Measurements from ENCODE around the gene SCD5. TPM values are rescaled to one million over a fixed set of nuclear protein-coding genes. Genes with fewer than 3 reads are reported as not detected.

The SCD5 gene
- total RNA-seq, 1 experiment from 2014 or later, result 16.3 TPM

- Mint-ChIP-seq H3K27me3 (ENCODE audit: unreplicated experiment) (no peaks in the 10 kb centered on the region), H3K36me3 (ENCODE audit: insufficient read depth, unreplicated experiment) (no peaks in the 10 kb centered on the region), H3K4me3 (ENCODE audit: low read depth, unreplicated experiment) (no peak overlapping the region), H3K9me3 (ENCODE audit: low read depth, unreplicated experiment) (no peaks in the 10 kb centered on the region), H3K4me1 (ENCODE audit: low read depth, unreplicated experiment) (peaks cover 10% of the 10 kb centered on the region), H3K27ac (ENCODE audit: unreplicated experiment) (no peak overlapping the region)
- TF ChIP-seq CTCF (IDR thresholded peaks at IDR 0.05; ENCODE audit: unreplicated experiment), result no peak
- intact Hi-C loops (cut with micrococcal nuclease; ENCODE audit: unreplicated experiment), result no loop called here
- CTCF ChIA-PET, result no interaction called here
- no TSS peak for BruUV-seq (replicated peaks)
- DNase-seq, result no peak
Observed at GRCh38 chr4:82678051-82678450, 120.5 kb downstream of the SCD5 start.

DNA sequence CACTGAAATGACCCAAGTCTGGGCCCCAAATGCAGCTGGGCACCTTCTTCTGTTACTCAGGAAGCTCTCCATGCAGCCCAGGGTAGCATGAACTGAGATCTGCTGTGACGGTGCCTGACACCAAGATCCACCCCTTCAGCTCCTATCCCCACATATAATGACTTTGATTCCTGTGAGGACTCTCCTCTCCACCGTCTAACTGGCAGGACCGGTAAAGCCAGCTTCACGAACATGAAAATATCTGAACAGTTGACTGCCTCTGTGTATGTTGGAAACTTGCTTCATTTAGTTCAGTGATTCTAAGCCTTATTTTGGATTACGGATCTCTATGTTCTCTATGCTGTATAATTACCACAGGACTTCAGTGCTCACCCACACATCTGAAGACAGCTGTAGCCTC, 121.3 kb downstream of the SCD5 start:
- Mint-ChIP-seq H3K27ac (ENCODE audit: unreplicated experiment) (no peak overlapping the region), H3K9me3 (ENCODE audit: low read depth, unreplicated experiment) (no peaks in the 10 kb centered on the region), H3K27me3 (ENCODE audit: unreplicated experiment) (no peaks in the 10 kb centered on the region), H3K36me3 (ENCODE audit: insufficient read depth, unreplicated experiment) (no peaks in the 10 kb centered on the region), H3K4me3 (ENCODE audit: low read depth, unreplicated experiment) (no peak overlapping the region), H3K4me1 (ENCODE audit: low read depth, unreplicated experiment) (peaks cover 10% of the 10 kb centered on the region)
- CTCF ChIA-PET, result interaction anchor here (0.6 kb wide), 2 partner anchors 24 to 47 kb away, joined by 3 read pairs; no protein-coding TSS in a partner anchor
- BruUV-seq (replicated peaks), result no TSS peak
- DNase-seq, result peak; percentile 43
- TF ChIP-seq CTCF (IDR thresholded peaks at IDR 0.05; ENCODE audit: unreplicated experiment), result no peak
- intact Hi-C loops (cut with micrococcal nuclease; ENCODE audit: unreplicated experiment), result no loop called here

- no peak for DNase-seq
- CTCF ChIA-PET, result interaction anchor here (0.5 kb wide), 1 partner anchor 10 kb away, joined by 5 read pairs; no protein-coding TSS in a partner anchor
- Mint-ChIP-seq H3K36me3 (ENCODE audit: insufficient read depth, unreplicated experiment) (no peaks in the 10 kb centered on the region), H3K4me1 (ENCODE audit: low read depth, unreplicated experiment) (no peaks in the 10 kb centered on the region), H3K9me3 (ENCODE audit: low read depth, unreplicated experiment) (no peaks in the 10 kb centered on the region), H3K27me3 (ENCODE audit: unreplicated experiment) (no peaks in the 10 kb centered on the region), H3K4me3 (ENCODE audit: low read depth, unreplicated experiment) (no peak overlapping the region), H3K27ac (ENCODE audit: unreplicated experiment) (no peak overlapping the region)
- no TSS peak for BruUV-seq (replicated peaks)
- intact Hi-C loops (cut with micrococcal nuclease; ENCODE audit: unreplicated experiment), result no loop called here
- no peak for TF ChIP-seq CTCF (IDR thresholded peaks at IDR 0.05; ENCODE audit: unreplicated experiment)
Observed at GRCh38 chr4:82667761-82668480, 130.7 kb downstream of the SCD5 start.

DNA sequence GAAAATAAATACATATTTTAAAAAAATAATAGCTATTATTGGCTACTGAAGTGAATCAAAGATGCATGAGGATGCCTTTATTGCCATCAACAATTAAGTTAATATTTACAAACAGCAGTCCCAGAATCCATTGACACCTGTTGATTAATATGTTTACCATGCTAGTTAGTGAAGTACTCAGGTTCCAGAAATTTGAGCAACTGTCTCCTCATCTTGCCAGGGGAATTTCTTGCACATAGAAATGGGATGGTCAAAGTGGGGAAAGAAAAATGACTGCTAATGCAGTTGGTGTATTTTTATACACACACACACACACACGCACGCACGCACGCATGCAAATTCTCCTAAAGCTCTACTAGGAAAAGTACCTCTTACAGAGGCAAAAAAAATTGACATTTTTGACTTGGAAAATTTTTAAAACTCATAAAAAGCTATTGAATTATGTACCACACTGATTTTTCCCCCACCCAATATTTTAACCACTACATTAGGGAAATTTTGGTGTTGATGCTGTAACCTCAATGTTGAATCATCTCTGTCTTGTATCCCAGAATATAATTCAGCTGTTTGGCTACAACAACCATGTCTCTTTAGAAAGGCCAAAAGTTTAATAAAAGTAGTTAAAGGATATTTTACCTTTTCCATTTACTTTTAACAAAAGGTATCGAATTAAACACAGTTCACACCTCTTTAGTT, 131.5 kb downstream of the SCD5 start:
- H3K9me3 Mint-ChIP-seq (ENCODE audit: low read depth, unreplicated experiment), result no peaks in the 10 kb centered on the region
- H3K36me3 Mint-ChIP-seq (ENCODE audit: insufficient read depth, unreplicated experiment), result no peaks in the 10 kb centered on the region
- DNase-seq, result no peak
- intact Hi-C loops (cut with micrococcal nuclease; ENCODE audit: unreplicated experiment), result no loop called here
- no TSS peak for BruUV-seq (replicated peaks)
- CTCF ChIA-PET, result interaction anchor here (0.7 kb wide), 1 partner anchor 1837 kb away, joined by 5 read pairs; no protein-coding TSS in a partner anchor
- no peak overlapping the region for H3K4me3 Mint-ChIP-seq (ENCODE audit: low read depth, unreplicated experiment)
- TF ChIP-seq CTCF (IDR thresholded peaks at IDR 0.05; ENCODE audit: unreplicated experiment), result no peak
- H3K27ac Mint-ChIP-seq (ENCODE audit: unreplicated experiment), result no peak overlapping the region
- H3K27me3 Mint-ChIP-seq (ENCODE audit: unreplicated experiment), result no peaks in the 10 kb centered on the region
- no peaks in the 10 kb centered on the region for H3K4me1 Mint-ChIP-seq (ENCODE audit: low read depth, unreplicated experiment)
